SK-N-SH treated with all-trans-retinoic acid at 6 μM for 48 hours (cell line): Measurements from ENCODE around the gene TRIM6.

Source experiments
- ATAC-seq: fragments of 200-7000 bp; cut with Tn5 transposase; 3 replicates; pipeline ENCODE4 v1.9.1; 2020; ENCODE audit warnings: mild to moderate bottlenecking, moderate library complexity
- ARNTL ChIP-seq: fragments of 450-650 bp; formaldehyde crosslinking; IDR thresholded peaks from 2 replicates; pipeline ENCODE4 v1.5.0; 2020; ENCODE audit warnings: low read depth, mild to moderate bottlenecking, moderate library complexity, borderline replicate concordance
- BACH2 ChIP-seq: fragments of 250-450 bp; sonication (Bioruptor Pico); IDR thresholded peaks from 2 replicates; pipeline ENCODE4 v1.9.0; 2021; ENCODE audit warnings: mild to moderate bottlenecking, borderline replicate concordance
- CSDC2 ChIP-seq: fragments of 250-450 bp; sonication (Bioruptor Pico); IDR thresholded peaks from 2 replicates; pipeline ENCODE4 v1.5.0; 2020; ENCODE audit warnings: mild to moderate bottlenecking, moderate library complexity
- ESRRG ChIP-seq: fragments of 250-450 bp; sonication (Bioruptor Pico); IDR thresholded peaks from 2 replicates; pipeline ENCODE4 v1.6.1; 2021; ENCODE audit warnings: mild to moderate bottlenecking
- GLIS3 ChIP-seq: fragments of 250-450 bp; sonication (Bioruptor Pico); IDR thresholded peaks from 2 replicates; pipeline ENCODE4 v1.5.0; 2020; ENCODE audit warnings: mild to moderate bottlenecking, moderate library complexity
- ISL1 ChIP-seq: fragments of 250-450 bp; sonication (Bioruptor Pico); IDR thresholded peaks from 2 replicates; pipeline ENCODE4 v2.1.2; 2022; ENCODE audit warnings: mild to moderate bottlenecking, moderate library complexity
- OSR1 ChIP-seq: fragments of 250-450 bp; sonication (Bioruptor Pico); IDR thresholded peaks from 2 replicates; pipeline ENCODE4 v1.8.0; 2022; ENCODE audit warnings: moderate library complexity, mild to moderate bottlenecking, inconsistent platforms
- PATZ1 ChIP-seq: fragments of 250-450 bp; sonication (Bioruptor Pico); IDR thresholded peaks from 2 replicates; pipeline ENCODE4 v1.8.0; 2020; ENCODE audit warnings: mild to moderate bottlenecking, moderate library complexity, borderline replicate concordance
- POU6F1 ChIP-seq: fragments of 250-450 bp; sonication (Bioruptor Pico); IDR thresholded peaks from 2 replicates; pipeline ENCODE4 v1.8.0; 2021; ENCODE audit warnings: low read depth, mild to moderate bottlenecking, moderate library complexity, borderline replicate concordance
- PPARA ChIP-seq: fragments of 250-450 bp; sonication (Bioruptor Pico); IDR thresholded peaks from 2 replicates; pipeline ENCODE4 v1.5.0; 2020; ENCODE audit warnings: mild to moderate bottlenecking, borderline replicate concordance
- RARB ChIP-seq: fragments of 250-450 bp; sonication (Bioruptor Pico); IDR thresholded peaks from 2 replicates; pipeline ENCODE4 v1.8.0; 2021; ENCODE audit warnings: mild to moderate bottlenecking, moderate library complexity
- SNAI2 ChIP-seq: fragments of 250-450 bp; sonication (Bioruptor Pico); IDR thresholded peaks from 2 replicates; pipeline ENCODE4 v1.5.0; 2020; ENCODE audit warnings: mild to moderate bottlenecking, moderate library complexity
- TOX ChIP-seq: fragments of 250-450 bp; sonication (Bioruptor Pico); IDR thresholded peaks from 2 replicates; pipeline ENCODE4 v1.8.0; 2021; ENCODE audit warnings: mild to moderate bottlenecking, moderate library complexity, borderline replicate concordance
- ZC3H10 ChIP-seq: fragments of 250-450 bp; sonication (Bioruptor Pico); IDR thresholded peaks from 2 replicates; pipeline ENCODE4 v1.5.1; 2021; ENCODE audit warnings: mild to moderate bottlenecking, moderate library complexity
- ZFP3 ChIP-seq: fragments of 250-450 bp; sonication (Bioruptor Pico); IDR thresholded peaks from 2 replicates; pipeline ENCODE4 v1.5.0; 2020; ENCODE audit warnings: mild to moderate bottlenecking, moderate library complexity
- ZFP30 ChIP-seq: fragments of 450-650 bp; formaldehyde crosslinking; IDR thresholded peaks from 2 replicates; pipeline ENCODE4 v1.5.0; 2022; ENCODE audit warnings: mild to moderate bottlenecking, moderate library complexity
- ZNF70 ChIP-seq: fragments of 450-650 bp; formaldehyde crosslinking; IDR thresholded peaks from 2 replicates; pipeline ENCODE4 v1.5.0; 2020; ENCODE audit warnings: mild to moderate bottlenecking, moderate library complexity
- ZNF8 ChIP-seq: fragments of 450-650 bp; formaldehyde crosslinking; IDR thresholded peaks from 2 replicates; pipeline ENCODE4 v1.5.0; 2020; ENCODE audit warnings: mild to moderate bottlenecking, moderate library complexity
- TF ChIP-seq, protein P1 (sequence below): fragments of 250-450 bp; sonication (Bioruptor Pico); IDR thresholded peaks from 2 replicates; pipeline ENCODE4 v1.5.1; 2021; ENCODE audit warnings: mild to moderate bottlenecking, moderate library complexity
- TF ChIP-seq, protein P2 (sequence below): fragments of 250-450 bp; sonication (Bioruptor Pico); IDR thresholded peaks from 2 replicates; pipeline ENCODE4 v1.5.1; 2020; ENCODE audit warnings: low read depth, mild to moderate bottlenecking, moderate library complexity
- TF ChIP-seq, protein P3 (sequence below): fragments of 250-450 bp; sonication (Bioruptor Pico); IDR thresholded peaks from 2 replicates; pipeline ENCODE4 v1.5.0; 2020; ENCODE audit warnings: mild to moderate bottlenecking, moderate library complexity

Gene TRIM6

DNA sequence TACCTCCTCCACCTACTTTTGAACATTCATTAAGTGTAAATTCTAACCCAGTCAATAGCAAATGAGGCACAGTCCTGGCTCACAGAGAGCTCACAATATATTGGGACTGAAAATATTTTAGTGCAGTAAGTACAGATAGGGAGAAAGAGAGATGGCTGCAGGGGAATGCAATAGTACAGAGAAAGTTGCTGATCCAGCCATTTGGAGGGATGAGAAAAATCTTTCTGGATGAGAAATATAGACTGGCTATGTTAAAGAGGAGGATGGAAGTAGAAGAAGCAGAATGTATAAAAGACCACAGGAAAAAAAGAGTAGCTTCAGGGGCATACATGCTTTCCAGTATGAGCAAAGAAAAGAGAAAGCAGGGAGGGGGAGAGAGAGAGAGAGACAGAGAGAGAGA, 19.3 kb upstream of the TRIM6 start (continued):
- TF ChIP-seq, protein P1, sequence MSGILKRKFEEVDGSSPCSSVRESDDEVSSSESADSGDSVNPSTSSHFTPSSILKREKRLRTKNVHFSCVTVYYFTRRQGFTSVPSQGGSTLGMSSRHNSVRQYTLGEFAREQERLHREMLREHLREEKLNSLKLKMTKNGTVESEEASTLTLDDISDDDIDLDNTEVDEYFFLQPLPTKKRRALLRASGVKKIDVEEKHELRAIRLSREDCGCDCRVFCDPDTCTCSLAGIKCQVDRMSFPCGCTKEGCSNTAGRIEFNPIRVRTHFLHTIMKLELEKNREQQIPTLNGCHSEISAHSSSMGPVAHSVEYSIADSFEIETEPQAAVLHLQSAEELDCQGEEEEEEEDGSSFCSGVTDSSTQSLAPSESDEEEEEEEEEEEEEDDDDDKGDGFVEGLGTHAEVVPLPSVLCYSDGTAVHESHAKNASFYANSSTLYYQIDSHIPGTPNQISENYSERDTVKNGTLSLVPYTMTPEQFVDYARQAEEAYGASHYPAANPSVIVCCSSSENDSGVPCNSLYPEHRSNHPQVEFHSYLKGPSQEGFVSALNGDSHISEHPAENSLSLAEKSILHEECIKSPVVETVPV (CRISPR knock-in tag): no peak
- no peak for TF ChIP-seq ZFP30 (CRISPR knock-in tag)
- TF ChIP-seq RARB: no peak
- no peak for TF ChIP-seq PATZ1 (CRISPR knock-in tag)
- no peak for TF ChIP-seq ZFP3 (CRISPR knock-in tag)
- TF ChIP-seq PPARA (CRISPR knock-in tag): no peak
- TF ChIP-seq ZC3H10 (CRISPR knock-in tag): no peak
- TF ChIP-seq, protein P2, sequence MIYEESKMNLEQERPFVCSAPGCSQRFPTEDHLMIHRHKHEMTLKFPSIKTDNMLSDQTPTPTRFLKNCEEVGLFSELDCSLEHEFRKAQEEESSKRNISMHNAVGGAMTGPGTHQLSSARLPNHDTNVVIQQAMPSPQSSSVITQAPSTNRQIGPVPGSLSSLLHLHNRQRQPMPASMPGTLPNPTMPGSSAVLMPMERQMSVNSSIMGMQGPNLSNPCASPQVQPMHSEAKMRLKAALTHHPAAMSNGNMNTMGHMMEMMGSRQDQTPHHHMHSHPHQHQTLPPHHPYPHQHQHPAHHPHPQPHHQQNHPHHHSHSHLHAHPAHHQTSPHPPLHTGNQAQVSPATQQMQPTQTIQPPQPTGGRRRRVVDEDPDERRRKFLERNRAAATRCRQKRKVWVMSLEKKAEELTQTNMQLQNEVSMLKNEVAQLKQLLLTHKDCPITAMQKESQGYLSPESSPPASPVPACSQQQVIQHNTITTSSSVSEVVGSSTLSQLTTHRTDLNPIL: no peak

- ATAC-seq: no peak
- TF ChIP-seq PATZ1 (CRISPR knock-in tag): no peak
- TF ChIP-seq ESRRG (CRISPR knock-in tag): no peak
- TF ChIP-seq GLIS3 (CRISPR knock-in tag): no peak
- TF ChIP-seq ISL1 (CRISPR knock-in tag): no peak
- no peak for TF ChIP-seq BACH2
- TF ChIP-seq ZNF8: no peak
- TF ChIP-seq PPARA (CRISPR knock-in tag): no peak
- TF ChIP-seq, protein P1 (CRISPR knock-in tag): no peak
- no peak for TF ChIP-seq OSR1 (CRISPR knock-in tag)
- no peak for TF ChIP-seq ARNTL
- no peak for TF ChIP-seq ZFP30 (CRISPR knock-in tag)
- no peak for TF ChIP-seq RARB
Observed at GRCh38 chr11:5580577-5580976, 15.9 kb upstream of the TRIM6 start, which contains the start of gene OR52B6. Gene OR52B6 (plus strand): TSS chr11:5580877. CDS start chr11:5580877, 0 bp downstream.

- ATAC-seq: no peak
- no peak for TF ChIP-seq RARB
- no peak for TF ChIP-seq CSDC2
- no peak for TF ChIP-seq ZNF70 (CRISPR knock-in tag)
- TF ChIP-seq SNAI2: no peak
- no peak for TF ChIP-seq ZC3H10 (CRISPR knock-in tag)
- TF ChIP-seq, protein P1 (CRISPR knock-in tag): no peak
- TF ChIP-seq, protein P2: no peak
- no peak for TF ChIP-seq BACH2
- TF ChIP-seq ZFP30 (CRISPR knock-in tag): no peak
- no peak for TF ChIP-seq ISL1 (CRISPR knock-in tag)
- no peak for TF ChIP-seq POU6F1 (CRISPR knock-in tag)
- TF ChIP-seq ZNF8: no peak
- TF ChIP-seq GLIS3 (CRISPR knock-in tag): no peak
- TF ChIP-seq TOX: no peak
- TF ChIP-seq ESRRG (CRISPR knock-in tag): no peak
- TF ChIP-seq, protein P3, sequence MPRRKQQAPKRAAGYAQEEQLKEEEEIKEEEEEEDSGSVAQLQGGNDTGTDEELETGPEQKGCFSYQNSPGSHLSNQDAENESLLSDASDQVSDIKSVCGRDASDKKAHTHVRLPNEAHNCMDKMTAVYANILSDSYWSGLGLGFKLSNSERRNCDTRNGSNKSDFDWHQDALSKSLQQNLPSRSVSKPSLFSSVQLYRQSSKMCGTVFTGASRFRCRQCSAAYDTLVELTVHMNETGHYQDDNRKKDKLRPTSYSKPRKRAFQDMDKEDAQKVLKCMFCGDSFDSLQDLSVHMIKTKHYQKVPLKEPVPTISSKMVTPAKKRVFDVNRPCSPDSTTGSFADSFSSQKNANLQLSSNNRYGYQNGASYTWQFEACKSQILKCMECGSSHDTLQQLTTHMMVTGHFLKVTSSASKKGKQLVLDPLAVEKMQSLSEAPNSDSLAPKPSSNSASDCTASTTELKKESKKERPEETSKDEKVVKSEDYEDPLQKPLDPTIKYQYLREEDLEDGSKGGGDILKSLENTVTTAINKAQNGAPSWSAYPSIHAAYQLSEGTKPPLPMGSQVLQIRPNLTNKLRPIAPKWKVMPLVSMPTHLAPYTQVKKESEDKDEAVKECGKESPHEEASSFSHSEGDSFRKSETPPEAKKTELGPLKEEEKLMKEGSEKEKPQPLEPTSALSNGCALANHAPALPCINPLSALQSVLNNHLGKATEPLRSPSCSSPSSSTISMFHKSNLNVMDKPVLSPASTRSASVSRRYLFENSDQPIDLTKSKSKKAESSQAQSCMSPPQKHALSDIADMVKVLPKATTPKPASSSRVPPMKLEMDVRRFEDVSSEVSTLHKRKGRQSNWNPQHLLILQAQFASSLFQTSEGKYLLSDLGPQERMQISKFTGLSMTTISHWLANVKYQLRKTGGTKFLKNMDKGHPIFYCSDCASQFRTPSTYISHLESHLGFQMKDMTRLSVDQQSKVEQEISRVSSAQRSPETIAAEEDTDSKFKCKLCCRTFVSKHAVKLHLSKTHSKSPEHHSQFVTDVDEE (CRISPR knock-in tag): no peak
- TF ChIP-seq ARNTL: no peak
Observed at GRCh38 chr11:5581014-5581413, 15.4 kb upstream of the TRIM6 start.
